Gastrocnemius medialis (tissue), 4 donors: Measurements from ENCODE around the gene NDUFS5.

Experiments
- POLR2A ChIP-seq, 2 donors: fragments of 450-650 bp; IDR thresholded peaks; one replicate each; pipeline ENCODE4 v1.6.1; 2017; ENCODE audit warnings: antibody characterized with exemption in 2 of 2, mild to moderate bottlenecking in 2 of 2, moderate library complexity in 2 of 2
- TF ChIP-seq, protein P1 (sequence below), 5 experiments: fragments of 450-650 bp in 3 of 5; fragments of 200-600 bp in 2 of 5; sonication (generic) in 2 of 5; IDR thresholded peaks in 4 of 5; conservative IDR thresholded peaks in 1 of 5; 1 replicate in 4 of 5; 2 replicates in 1 of 5; pipeline ENCODE4 v1.5.1; 2016 to 2019; ENCODE audit warnings: antibody characterized with exemption in 5 of 5, mild to moderate bottlenecking in 3 of 5, moderate library complexity in 3 of 5

DNA sequence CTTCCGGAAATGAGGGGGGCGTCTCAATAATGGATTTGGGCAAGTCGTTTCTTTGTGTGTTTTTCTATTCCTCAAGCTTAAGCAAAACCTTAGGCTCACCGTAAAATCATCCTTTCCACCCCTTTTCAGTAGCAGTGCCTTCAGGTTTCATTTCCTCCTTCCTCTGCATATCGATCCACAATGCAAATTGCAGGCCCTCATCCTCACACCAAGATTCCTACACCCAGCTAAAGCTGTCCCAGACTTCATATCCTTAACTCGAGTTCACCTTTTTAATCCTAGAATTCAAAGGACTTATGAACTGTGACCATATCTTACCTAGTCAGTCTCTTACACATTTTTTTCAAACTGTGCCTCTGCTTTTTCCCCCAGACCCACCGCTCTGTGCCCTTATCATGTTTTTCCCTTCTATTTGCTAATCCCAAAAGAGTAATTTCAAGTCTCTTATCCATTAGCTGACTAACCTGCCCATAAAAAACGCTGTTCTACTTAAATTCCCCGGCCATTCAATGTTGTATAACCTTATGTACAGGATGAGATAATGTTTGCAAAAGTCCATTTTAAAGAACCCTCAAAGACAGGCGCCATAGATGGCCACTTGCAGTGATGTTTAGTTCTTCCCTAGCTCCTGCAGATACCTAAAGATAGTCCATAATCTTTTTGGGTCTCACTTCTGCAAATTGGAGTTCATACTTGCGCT lies 33.6 kb upstream of the NDUFS5 start:
- TF ChIP-seq, protein P1, sequence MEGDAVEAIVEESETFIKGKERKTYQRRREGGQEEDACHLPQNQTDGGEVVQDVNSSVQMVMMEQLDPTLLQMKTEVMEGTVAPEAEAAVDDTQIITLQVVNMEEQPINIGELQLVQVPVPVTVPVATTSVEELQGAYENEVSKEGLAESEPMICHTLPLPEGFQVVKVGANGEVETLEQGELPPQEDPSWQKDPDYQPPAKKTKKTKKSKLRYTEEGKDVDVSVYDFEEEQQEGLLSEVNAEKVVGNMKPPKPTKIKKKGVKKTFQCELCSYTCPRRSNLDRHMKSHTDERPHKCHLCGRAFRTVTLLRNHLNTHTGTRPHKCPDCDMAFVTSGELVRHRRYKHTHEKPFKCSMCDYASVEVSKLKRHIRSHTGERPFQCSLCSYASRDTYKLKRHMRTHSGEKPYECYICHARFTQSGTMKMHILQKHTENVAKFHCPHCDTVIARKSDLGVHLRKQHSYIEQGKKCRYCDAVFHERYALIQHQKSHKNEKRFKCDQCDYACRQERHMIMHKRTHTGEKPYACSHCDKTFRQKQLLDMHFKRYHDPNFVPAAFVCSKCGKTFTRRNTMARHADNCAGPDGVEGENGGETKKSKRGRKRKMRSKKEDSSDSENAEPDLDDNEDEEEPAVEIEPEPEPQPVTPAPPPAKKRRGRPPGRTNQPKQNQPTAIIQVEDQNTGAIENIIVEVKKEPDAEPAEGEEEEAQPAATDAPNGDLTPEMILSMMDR (IDR thresholded peaks at IDR 0.05 in 4 of 5, conservative IDR thresholded peaks at IDR 0.05 in 1 of 5) = no peak
- TF ChIP-seq POLR2A (IDR thresholded peaks at IDR 0.05) = no peak
